ENCODE data around the gene CCDC60. TPM values are rescaled to one million over a fixed set of nuclear protein-coding genes. Genes with fewer than 3 reads are reported as not detected.
"Not testable (repeated sequence)": the region's sequence is repeated elsewhere in the genome, so short reads cannot be mapped to it uniquely, and the experiment has no call there.

The CCDC60 gene
- total RNA-seq, 1 donor from 2014 or later: not detected

DNA sequence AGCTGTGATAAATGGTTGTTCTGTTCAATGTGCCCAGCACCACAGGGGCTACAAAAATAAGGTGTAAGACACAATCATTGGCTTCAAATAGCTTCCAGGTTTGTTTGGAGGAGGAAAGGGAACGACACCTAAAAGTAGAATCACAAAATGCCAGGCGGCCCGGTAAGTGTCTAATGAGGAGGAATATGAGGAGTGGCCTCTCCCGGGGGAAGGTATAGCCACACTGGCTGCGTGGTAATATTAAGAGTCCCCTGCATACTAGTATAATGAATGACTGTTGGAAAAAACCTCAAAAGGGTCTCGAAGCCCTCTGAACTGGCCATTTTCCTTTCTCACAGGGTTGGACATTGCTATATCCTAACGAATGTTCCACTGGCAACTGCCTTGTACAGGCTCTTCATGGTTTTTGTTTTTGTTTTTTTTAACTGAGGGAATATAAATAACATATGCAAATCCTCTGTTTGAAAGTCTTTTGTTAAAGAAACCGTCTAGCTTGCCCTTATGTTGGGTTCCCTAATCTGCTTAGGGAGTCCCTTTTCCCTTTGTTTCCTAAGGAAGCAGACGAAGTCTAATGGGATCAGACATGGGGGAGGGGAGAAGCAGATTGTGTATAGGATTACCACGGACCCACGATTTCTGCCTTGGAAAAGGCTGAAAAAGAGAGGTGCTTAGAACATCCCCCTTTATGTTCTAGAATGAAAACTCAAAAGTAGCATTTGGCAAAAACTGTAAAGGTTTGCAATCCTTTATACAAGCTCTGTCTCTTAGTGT, 4.2 kb downstream of the CCDC60 start:
- DNase-seq (ENCODE audit: low spot score): no peak

DNA sequence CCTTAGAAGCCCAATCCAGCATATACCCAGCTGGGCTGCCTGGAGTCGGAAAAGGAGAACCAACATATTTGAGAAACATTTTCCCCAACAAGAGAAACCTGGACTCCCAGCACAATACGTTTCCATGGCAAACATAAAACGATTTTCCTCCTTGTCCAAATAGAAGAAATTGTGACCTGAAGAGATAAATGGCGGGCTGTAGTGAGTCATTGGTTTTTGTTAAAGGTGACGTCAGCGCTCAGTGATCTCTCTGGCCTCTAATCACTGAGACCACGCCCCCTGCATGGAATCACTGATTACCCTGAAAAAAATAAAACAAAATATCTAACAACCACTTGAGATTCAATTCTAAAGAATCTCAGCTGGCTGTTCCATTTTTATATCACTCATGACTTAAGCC, 6.0 kb downstream of the CCDC60 start:
- no peak for DNase-seq (ENCODE audit: low spot score)

DNA sequence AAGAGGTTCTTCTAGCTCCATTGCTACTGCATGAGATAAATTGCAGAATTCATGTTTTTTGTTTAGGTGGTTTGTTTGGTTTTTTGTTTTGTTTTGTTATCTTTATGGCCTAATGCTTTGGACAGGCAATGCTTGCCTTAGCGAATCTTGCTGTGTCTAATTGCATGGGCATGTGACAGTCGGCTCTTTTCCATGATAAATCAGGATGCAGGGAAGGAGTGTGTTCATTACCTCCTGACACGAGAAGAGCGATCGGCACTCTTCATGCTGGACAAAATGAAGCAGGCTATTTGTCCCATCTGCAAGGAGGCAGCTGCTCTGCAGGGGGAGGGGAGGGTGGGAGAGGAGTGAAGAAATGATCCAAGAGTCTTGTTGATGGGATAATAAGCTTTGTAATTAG, 6.5 kb downstream of the CCDC60 start:
- no peak for DNase-seq (ENCODE audit: low spot score)

DNA sequence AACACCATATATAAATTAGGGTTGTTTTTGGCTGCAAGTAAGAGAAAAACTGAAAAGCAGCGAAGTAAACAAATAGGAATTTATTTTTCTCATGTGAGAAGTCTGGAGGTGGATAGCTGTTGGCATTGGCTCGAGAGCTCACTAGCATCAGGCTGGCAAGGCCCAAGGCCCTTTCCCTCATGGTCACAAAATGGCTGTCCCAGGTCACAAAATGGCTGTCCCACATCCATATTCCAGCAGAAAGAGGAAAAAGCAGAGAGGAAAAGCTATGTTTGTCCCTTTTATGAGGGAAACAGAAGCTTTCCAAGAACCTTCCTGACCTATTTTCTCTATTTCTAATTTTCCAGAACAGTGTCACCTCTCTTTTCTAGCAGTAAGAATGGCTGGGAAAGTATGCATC, 7.5 kb downstream of the CCDC60 start:
- no peak for DNase-seq (ENCODE audit: low spot score)

DNA sequence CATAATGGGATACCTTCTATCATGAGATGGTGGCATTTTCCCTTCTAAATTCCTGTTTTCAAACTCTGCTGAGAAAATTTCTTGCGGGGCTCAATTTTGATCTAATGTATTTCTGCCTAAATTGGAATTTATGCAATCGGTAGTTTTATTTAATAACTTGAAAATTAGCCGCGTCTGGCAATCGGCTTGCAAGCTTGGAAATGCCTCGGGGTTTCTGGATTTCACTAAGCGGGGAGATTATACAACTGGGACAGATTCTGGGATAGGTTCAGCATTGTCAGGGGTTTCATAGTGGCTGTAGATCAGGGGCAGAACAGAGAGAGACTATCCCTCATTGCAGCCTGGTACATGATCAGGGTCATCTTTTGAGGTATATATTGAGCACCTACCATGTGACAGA, 8.6 kb downstream of the CCDC60 start:
- no peak for DNase-seq (ENCODE audit: low spot score)

DNA sequence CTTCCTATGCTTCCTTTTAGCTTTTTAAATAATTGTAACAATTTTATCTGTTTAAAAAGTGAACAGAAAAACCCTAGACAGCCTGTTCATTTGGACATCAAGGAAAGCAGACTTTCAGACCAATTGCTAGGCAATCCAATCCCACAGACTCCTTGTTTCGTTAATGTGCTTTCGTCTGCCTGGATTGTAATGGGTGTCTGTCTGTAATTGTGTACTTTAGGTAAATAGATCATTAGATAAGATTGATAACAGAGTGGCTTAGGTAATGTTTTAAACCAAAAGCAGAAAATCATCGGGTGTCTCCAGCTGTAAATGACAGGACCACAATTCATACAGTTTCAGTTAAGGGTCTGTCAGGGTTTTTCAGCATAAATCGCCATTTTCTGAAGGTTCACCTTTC, 19.6 kb downstream of the CCDC60 start:
- no peak for DNase-seq (ENCODE audit: low spot score)

DNA sequence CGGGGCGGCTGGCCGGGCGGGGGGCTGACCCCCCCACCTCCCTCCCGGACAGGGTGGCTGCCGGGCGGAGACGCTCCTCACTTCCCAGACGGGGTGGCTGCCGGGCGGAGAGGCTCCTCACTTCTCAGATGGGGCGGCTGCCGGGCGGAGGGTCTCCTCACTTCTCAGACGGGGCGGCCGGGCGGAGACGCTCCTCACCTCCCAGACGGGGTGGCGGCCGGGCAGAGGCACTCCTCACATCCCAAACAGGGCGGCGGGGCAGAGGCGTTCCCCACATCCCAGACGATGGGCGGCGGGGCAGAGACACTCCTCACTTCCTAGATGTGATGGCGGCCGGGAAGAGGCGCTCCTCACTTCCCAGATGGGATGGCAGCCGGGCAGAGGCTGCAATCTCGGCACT, 25.8 kb downstream of the CCDC60 start:
- DNase-seq (ENCODE audit: low spot score): not testable (repeated sequence)

DNA sequence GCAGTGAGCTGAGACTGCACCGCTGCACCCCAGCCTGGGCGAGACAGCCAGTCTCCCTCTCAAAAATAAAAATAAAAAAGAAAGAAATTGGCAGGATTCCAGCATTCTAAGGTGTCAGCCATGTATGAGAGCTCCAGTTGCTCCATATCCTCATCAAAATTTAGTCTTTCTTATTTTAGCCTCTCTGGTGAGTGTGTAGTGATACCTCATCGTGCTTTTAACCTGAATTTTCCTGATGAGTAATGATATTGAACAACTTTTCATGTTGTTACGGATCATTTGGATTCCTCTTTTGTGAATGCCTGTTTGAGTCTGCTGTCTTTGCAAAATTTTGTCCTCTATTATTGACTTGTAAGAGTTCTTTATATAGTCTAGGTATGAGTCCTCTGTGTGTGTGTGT, 28.5 kb downstream of the CCDC60 start:
- no peak for DNase-seq (ENCODE audit: low spot score)

DNA sequence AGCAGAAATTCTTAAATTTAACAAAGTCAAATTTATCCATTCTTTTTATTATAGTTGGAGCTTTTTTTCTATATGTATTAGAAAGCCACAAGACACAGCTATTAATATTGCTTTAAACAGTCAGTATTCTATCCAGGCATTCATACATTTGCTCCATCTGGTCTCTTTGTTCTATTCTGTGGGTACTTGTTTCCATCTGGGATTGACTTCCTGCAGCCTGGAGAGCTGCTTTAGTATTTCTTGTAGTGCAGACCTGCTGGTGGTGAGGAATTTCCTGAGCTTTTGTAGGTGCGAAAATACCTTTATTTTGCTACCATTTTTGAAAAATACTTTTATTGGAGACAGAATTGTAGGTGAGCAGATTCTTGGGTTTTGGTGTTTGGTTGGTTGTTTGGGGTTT, 29.0 kb downstream of the CCDC60 start:
- DNase-seq (ENCODE audit: low spot score): no peak

DNA sequence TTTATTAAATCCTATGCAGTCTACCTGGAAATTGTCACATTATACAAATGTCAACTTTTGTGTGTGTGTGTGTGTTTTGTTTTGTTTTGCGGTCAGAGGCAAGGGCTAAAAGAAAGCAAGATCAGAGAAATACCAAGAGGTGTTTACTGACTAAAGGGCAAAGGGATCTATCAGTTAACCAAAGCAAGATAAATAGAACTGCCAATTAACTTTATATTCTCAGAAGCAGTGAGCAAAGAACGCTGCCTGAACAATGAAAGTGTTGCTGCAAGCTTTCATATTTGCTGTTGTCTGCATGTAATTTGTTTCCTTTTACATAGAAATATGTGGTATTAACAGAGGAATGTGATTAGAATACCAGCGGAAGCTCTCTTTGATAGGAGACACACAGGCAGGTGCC, 30.9 kb downstream of the CCDC60 start:
- DNase-seq (ENCODE audit: low spot score): no peak

DNA sequence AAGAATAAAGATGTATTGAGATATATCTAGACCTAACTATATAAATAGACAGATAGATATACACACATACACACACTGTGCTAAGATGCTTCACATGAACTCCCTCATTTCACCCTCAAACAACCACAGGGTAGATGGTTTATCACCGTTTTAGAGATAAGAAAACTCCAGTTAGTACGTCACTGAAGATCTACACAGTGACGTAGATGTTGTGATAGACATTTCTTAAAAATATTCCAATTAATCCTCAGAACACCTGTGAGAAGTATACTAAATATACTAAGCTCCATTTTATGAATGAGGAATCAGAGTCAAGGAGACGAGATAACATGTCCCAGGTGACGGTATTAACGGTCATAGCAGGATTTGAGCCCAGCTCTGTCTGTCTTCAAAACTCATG, 31.5 kb downstream of the CCDC60 start:
- no peak for DNase-seq (ENCODE audit: low spot score)

DNA sequence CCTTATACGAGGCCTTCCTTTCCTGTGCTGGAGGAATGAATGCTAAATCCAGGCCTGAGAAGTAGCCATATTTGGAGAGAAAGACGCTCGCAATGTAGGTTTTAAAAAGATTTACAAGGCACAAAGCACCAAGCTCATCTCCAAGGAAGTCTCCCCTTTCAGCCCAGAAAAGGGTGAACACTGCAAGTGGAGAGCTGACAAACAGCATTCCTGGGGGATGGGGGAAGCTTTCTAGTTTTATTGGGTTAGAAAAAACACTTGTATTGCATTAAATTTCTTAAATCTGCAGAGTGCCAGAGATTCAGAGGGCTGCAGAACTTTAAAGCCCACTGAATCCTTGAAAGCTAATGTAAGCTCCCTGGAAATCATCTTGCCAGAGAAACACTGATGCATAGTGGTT, 34.6 kb downstream of the CCDC60 start:
- DNase-seq (ENCODE audit: low spot score): no peak

DNA sequence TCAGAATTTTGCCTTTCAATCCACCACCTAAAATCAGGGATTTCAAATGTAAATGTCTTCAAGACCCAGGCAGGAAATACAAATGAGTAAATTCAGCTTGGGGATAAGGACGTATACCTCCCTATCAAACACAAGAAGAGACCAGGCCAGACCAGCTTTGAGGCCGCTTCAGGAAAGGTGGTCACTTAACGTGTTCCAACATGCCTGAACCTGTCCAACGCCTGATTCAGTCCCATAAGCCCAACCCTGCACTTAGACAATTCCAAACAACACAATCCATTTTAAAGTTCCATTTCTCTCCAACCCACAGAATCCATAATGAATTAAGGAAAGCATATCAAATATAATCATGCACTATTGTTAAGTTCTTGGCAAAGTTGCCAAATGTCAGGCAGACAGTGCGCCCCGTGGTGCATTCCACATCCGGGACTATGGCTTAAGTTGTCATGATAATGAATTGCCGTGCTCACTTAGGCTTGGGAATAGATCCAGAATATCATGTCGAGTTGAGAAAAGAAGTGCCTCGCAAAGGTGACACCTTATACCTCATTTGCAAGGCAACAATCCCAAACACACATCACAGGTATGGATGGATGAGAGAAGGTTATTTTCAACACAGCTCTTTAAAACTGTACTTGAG, 35.5 kb downstream of the CCDC60 start:
- DNase-seq (ENCODE audit: low spot score): no peak

DNA sequence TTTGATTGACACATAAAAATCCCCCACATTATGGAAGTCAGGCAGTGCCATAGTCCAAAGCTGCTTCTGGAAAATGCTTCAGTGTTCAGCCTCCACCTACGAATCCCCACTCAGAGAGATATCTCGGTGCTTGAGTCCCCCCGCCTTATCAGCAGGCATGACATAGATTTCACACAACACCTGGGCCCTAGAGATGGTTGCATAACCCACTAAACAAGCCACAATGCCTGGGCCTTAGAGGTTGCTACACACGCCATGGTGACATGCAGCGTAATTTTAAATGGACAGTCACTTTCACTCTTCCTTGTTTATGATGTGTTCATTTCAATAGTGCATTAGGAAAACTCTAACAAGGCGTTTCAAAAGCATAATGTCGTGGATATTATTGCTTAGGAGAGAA, 38.0 kb downstream of the CCDC60 start:
- DNase-seq (ENCODE audit: low spot score): no peak

DNA sequence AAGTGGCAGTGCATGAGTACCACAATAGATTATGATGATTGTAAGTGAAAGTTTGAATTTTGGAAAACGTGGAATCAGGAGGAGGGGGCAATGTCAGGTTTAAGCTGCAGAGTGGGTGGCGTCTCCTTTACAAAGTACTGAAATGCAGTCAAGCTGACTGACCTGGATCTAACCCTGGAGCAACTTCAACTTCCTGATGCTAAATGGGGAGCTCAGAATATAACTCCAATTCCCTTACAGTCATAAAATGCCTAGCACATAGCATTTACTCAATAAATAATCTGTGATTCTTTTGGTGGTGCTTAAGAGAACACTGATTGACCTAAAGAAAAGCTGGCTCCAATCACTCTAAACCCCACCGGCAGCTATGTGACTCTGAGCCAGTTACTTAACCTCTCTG, 38.5 kb downstream of the CCDC60 start:
- DNase-seq (ENCODE audit: low spot score): no peak

DNA sequence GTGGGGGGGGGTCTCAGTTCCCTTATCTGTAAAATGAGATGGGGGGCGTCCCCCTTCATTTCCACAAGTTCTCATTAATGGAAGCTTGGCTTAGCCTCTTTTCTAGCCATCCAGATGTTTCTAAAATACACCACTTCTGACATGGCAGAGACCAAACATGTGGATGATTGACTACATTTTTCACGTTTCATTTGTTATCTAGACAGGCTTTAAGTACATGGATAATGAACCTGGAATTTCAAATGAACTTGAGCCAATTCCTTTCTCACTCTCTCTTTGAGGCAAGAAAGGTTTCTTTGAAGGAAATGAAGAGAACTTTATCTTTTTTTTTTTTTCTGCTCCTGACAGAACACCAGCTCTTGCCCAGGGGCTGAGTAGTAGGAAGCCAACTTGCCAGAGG, 39.1 kb downstream of the CCDC60 start:
- no peak for DNase-seq (ENCODE audit: low spot score)

DNA sequence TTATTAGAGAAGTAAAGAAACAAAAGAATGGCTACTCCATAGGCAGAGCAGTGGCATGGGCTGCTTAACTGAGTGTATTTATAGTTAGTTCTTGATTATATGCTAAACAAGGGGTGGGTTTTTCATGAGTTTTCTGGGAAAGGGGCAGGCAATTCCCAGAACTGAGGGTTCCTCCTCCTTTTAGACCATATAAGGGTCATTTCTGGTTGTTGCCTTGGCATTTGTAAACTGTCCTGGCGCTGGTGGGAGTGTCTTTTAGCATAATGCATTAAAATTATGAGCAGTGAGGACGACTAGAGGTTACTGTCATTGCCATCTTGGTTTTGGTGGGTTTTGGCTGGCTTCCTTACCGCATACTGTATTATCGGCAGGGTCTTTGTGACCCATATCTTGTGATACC, 40.1 kb downstream of the CCDC60 start:
- no peak for DNase-seq (ENCODE audit: low spot score)

DNA sequence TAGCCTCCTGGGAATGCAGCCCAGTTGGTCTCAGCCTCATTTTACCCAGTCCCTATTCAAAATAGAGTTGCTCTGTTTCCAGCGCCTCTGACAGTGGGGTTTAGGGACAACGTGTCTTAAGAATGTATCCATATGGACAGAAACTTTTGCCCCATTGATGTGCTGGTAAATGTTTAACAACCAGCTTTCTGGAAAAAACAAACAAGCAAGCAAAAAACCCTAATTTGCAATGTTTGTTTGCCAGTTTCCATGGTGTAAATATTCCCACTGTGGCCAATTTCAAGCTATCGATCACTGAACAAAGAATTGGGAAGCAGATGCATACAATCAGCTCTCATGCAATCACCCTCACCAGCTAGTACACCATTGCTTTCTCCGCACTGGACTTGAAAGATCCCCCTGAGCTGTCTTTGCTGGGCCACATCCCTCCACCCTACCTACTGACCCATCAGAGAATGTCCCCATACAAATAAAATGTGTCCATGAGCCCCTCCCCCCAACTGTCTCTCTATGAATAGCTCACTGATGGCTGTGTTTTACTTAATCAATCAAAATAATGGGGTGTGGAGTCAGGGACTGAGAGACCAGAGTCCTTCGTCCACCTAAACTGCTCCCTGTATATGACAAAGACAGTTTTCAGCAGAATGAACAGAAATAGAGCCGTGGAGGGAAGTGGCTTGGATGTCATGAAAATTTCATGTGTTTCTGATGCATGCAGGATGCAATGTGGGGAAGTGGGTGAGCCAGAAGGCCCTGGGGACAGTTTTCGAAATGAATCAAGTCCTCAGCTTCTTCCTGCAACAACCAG, 40.8 kb downstream of the CCDC60 start:
- peak; percentile 11 for DNase-seq (ENCODE audit: low spot score)

DNA sequence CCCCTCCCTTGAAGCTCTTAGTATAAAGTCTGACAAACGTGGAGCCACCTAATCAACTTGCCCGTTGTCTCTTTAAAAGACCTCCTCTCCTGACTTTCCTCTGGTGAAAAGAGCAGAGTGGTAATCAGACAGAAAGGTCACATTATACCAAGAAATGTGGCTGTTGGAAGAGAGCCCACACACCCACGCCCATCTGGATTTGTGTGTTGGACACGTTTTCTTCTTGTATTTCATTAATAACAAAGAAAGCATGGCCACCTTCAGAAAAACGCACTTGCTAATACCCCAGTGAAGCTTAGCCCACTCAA, 41.3 kb downstream of the CCDC60 start:
- no peak for DNase-seq (ENCODE audit: low spot score)

DNA sequence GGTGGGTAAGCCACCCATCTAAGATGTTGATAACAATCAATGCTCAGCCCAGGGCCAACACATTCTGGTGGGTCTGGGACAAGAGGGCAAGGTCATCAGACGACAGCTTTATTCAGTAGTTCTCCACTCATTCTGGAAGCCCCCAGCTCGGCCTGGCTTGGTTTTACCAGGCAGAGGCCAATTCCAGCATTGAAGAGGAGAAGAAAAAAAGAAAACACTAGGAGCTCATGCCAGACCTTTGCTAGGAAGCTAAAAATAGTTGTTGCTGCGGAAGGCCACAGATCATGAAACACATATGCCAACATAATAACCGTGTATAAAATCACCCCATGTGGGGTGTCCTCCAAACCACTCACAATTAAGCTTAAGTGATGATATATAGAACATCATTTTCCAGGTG, 44.4 kb downstream of the CCDC60 start:
- no peak for DNase-seq (ENCODE audit: low spot score)

DNA sequence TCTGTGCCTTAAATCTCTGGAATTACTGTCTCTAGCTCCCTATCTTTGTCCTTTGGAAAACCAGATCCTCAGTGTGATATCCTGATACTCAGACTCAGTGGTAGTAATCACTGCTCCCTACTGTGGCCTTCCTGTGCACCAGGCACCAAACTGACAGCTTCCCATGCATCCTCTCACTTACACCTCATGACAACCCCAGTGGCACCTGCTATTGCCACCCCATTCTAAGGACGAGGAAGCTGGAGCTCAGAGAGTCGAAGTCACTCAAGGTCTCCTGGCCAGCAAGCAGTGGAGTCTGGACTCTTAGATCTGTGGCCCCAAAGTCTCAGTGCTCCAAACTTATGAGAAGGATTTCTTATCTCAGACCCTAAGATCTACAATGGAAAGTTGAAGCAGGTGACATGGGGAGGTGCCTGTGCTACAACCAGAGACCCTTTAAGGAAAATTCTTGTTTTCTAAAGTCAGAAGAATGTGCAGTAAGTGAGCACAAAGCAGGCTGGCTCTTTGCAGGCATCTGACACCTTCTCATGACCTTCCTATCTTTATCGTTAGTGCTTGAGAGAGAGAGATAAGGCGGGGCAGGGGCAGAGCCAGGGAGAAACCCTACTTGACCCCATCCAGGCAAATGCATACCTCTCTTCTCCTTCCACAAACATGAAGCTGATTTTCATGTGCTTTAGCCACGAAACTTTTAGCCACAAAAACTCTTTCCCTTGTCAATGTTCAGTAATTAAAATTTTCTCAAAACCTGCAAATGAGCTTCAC, 47.1 kb downstream of the CCDC60 start:
- no peak for DNase-seq (ENCODE audit: low spot score)

DNA sequence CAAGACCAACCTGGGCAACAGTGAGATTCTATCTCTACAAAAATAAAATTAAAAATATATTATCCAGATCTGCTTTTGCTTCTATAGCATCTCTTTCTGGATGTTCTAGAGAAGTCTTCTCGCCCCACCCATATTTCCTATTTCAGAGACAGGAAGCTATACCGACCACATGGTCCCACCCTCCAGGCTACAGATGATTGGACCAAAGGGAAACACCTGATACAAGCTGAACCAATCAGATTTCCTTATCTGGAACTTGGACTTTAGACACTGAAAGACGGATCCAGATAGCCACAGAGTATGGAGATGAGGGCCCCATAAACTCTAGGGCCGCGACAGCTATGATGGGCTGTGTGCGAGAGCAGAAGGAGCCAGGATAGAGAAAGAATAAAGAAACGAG, 48.7 kb downstream of the CCDC60 start:
- DNase-seq (ENCODE audit: low spot score): no peak
